Smooth muscle cell (in vitro differentiated cells): Measurements from ENCODE around the gene ATRN. TPM values are rescaled to one million over a fixed set of nuclear protein-coding genes. Genes with fewer than 3 reads are reported as not detected.

Experiments used
- DNase-seq: peaks from one replicate; lab custom pipeline; 2025; ENCODE audit not compliant: unreplicated experiment; lab: John Stamatoyannopoulos, UW
- H2AFZ ChIP-seq: fragments of 200-600 bp; sonication (generic); 2 replicates; pipeline ENCODE4 v1.6.0; 2016; ENCODE audit warnings: antibody characterized with exemption, low read depth, mild to moderate bottlenecking
- H3F3A ChIP-seq: fragments of 200-600 bp; sonication (generic); 2 replicates; pipeline ENCODE4 v1.6.0; 2017; ENCODE audit warnings: antibody characterized with exemption, low read depth
- H3K27ac ChIP-seq: fragments of 200-600 bp; sonication (generic); 2 replicates; pipeline ENCODE4 v1.5.1; 2016; ENCODE audit warnings: low read depth, mild to moderate bottlenecking
- H3K27me3 ChIP-seq: fragments of 200-600 bp; sonication (generic); 2 replicates; pipeline ENCODE4 v1.6.1; 2016; ENCODE audit warnings: low read depth, mild to moderate bottlenecking
- H3K36me3 ChIP-seq: fragments of 200-600 bp; sonication (generic); 2 replicates; pipeline ENCODE4 v1.5.1; 2016; ENCODE audit warnings: low read depth
- H3K4me1 ChIP-seq: fragments of 200-600 bp; sonication (generic); 2 replicates; pipeline ENCODE4 v1.5.1; 2016; ENCODE audit warnings: low read depth
- H3K4me2 ChIP-seq: fragments of 200-600 bp; sonication (generic); 2 replicates; pipeline ENCODE4 v1.6.0; 2016; ENCODE audit warnings: mild to moderate bottlenecking
- H3K4me3 ChIP-seq: fragments of 200-600 bp; sonication (generic); 2 replicates; pipeline ENCODE4 v1.5.1; 2016; ENCODE audit warnings: mild to moderate bottlenecking
- H3K79me2 ChIP-seq: fragments of 200-600 bp; sonication (generic); 2 replicates; pipeline ENCODE4 v1.6.0; 2016; ENCODE audit warnings: low read depth, mild to moderate bottlenecking
- H3K9ac ChIP-seq: fragments of 200-600 bp; sonication (generic); 2 replicates; pipeline ENCODE4 v1.6.0; 2016; ENCODE audit warnings: low read depth
- H3K9me3 ChIP-seq: fragments of 200-600 bp; sonication (generic); replicated peaks from 2 replicates; pipeline ENCODE4 v1.5.1; 2016; ENCODE audit warnings: low read depth
- H4K20me1 ChIP-seq: fragments of 200-600 bp; sonication (generic); 2 replicates; pipeline ENCODE4 v1.6.0; 2016; ENCODE audit warnings: low read depth
- CTCF ChIP-seq: fragments of 200-600 bp; sonication (generic); IDR thresholded peaks from 2 replicates; pipeline ENCODE4 v1.5.1; 2017; ENCODE audit warnings: borderline replicate concordance, mild to moderate bottlenecking, antibody characterized with exemption; ENCODE audit not compliant: insufficient read depth, poor library complexity, severe bottlenecking
- WGBS: methylation state at CpG from one replicate; pipeline ENCODE4 v1.1.7; 2016; ENCODE audit warnings: low lambda C conversion rate; 5-methylcytosine and 5-hydroxymethylcytosine counted together
- polyA plus RNA-seq: library from polyadenylated mRNA; unstranded; fragments of >200 nt; fragmentation: Nextera tagmentation; extraction: Ambion mirVana; gene quantifications from 2 replicates; pipeline ENCODE4 v1.2.1, GENCODE V29; 2016
- total RNA-seq: library from RNA; depleted of rRNA; stranded (reverse); fragments of >200 nt; gene quantifications from 2 replicates; pipeline ENCODE4 v1.2.3, GENCODE V29; 2014

Gene ATRN
- total and polyA plus RNA-seq, 2 experiments from 2014 or later: 17.9 to 44.0 TPM

- Histone ChIP-seq H3K9me3 (no peaks in the 10 kb centered on the region), H4K20me1 (no peaks in the 10 kb centered on the region), H3K4me1 (no peaks in the 10 kb centered on the region), H3K79me2 (no peaks in the 10 kb centered on the region), H3K27me3 (no peaks in the 10 kb centered on the region), H3K36me3 (no peaks in the 10 kb centered on the region), H3F3A (no peaks in the 10 kb centered on the region), H3K4me3 (no peak overlapping the region), H3K27ac (no peak overlapping the region), H3K4me2 (no peak overlapping the region), H2AFZ (no peak overlapping the region), H3K9ac (no peak overlapping the region)
- WGBS: 91% methylated on average over 11 of the region's 11 CpGs
- TF ChIP-seq CTCF: no peak
- no peak for DNase-seq
Observed at GRCh38 chr20:3689978-3690377, 219.2 kb downstream of the ATRN start.

GRCh38 chr20:3690413-3690812 lies 219.6 kb downstream of the ATRN start:
- 95% methylated on average over 3 of the region's 3 CpGs for WGBS
- no peak overlapping the region for H3K9ac ChIP-seq
- H3F3A ChIP-seq: no peaks in the 10 kb centered on the region
- DNase-seq: no peak
- no peak overlapping the region for H3K27ac ChIP-seq
- no peaks in the 10 kb centered on the region for H3K4me1 ChIP-seq
- no peak overlapping the region for H2AFZ ChIP-seq
- H3K4me2 ChIP-seq: no peak overlapping the region
- no peaks in the 10 kb centered on the region for H3K27me3 ChIP-seq
- H4K20me1 ChIP-seq: no peaks in the 10 kb centered on the region
- no peaks in the 10 kb centered on the region for H3K36me3 ChIP-seq
- H3K79me2 ChIP-seq: no peaks in the 10 kb centered on the region
- H3K4me3 ChIP-seq: no peak overlapping the region
- TF ChIP-seq CTCF: no peak
- H3K9me3 ChIP-seq: no peaks in the 10 kb centered on the region

- Histone ChIP-seq H3K27ac (no peak overlapping the region), H3K36me3 (no peaks in the 10 kb centered on the region), H3K4me3 (no peak overlapping the region), H3K9me3 (no peaks in the 10 kb centered on the region), H3K4me1 (no peaks in the 10 kb centered on the region), H2AFZ (no peak overlapping the region), H3K27me3 (no peaks in the 10 kb centered on the region), H3K79me2 (no peaks in the 10 kb centered on the region), H3K4me2 (no peak overlapping the region), H4K20me1 (no peaks in the 10 kb centered on the region), H3F3A (no peaks in the 10 kb centered on the region), H3K9ac (no peak overlapping the region)
- DNase-seq: no peak
- WGBS: 89% methylated on average over 16 of the region's 16 CpGs
- no peak for TF ChIP-seq CTCF
Observed at GRCh38 chr20:3691306-3691705, 220.5 kb downstream of the ATRN start.

GRCh38 chr20:3691897-3692296 lies 221.1 kb downstream of the ATRN start:
- no peak overlapping the region for H3K4me2 ChIP-seq
- no peak for TF ChIP-seq CTCF
- no peak for DNase-seq
- no peak overlapping the region for H3K9ac ChIP-seq
- H3K27ac ChIP-seq: no peak overlapping the region
- WGBS: 74% methylated on average over 9 of the region's 9 CpGs
- H3K9me3 ChIP-seq: no peaks in the 10 kb centered on the region
- H3K4me1 ChIP-seq: no peaks in the 10 kb centered on the region
- no peak overlapping the region for H2AFZ ChIP-seq
- H3K36me3 ChIP-seq: no peaks in the 10 kb centered on the region
- no peak overlapping the region for H3K4me3 ChIP-seq
- no peaks in the 10 kb centered on the region for H3K27me3 ChIP-seq
- no peaks in the 10 kb centered on the region for H4K20me1 ChIP-seq
- no peaks in the 10 kb centered on the region for H3K79me2 ChIP-seq
- no peaks in the 10 kb centered on the region for H3F3A ChIP-seq
